Vagina (tissue), 2 donors: ENCODE results near the gene TIMM44. TPM values are rescaled to one million over a fixed set of nuclear protein-coding genes. Genes with fewer than 3 reads are reported as not detected.

Experiments
- DNase-seq, 2 donors: peaks; one replicate each; pipeline ENCODE4 v3.0.0-alpha.2; 2017; ENCODE audit errors: extremely low spot score in 2 of 2
- H3K27ac ChIP-seq: fragments of 200-600 bp; sonication (generic); one replicate; pipeline ENCODE4 v1.5.1; 2019
- H3K27me3 ChIP-seq: fragments of 200-600 bp; sonication (generic); one replicate; pipeline ENCODE4 v1.5.1; 2019
- H3K36me3 ChIP-seq, 2 donors: fragments of 200-600 bp; sonication (generic); one replicate each; pipeline ENCODE4 v1.5.1; 2017 to 2019
- H3K4me1 ChIP-seq: fragments of 200-600 bp; sonication (generic); one replicate; pipeline ENCODE4 v1.5.1; 2019
- H3K4me3 ChIP-seq, 2 donors: fragments of 200-600 bp; sonication (generic); 1 replicate in 1 of 2; 2 replicates in 1 of 2; pipeline ENCODE4 v1.5.1; 2016 to 2019
- H3K9me3 ChIP-seq: fragments of 200-600 bp; sonication (generic); one replicate; pipeline ENCODE4 v1.5.1; 2019
- CTCF ChIP-seq, 3 experiments: fragments of 450-650 bp in 2 of 3; fragments of 200-600 bp in 1 of 3; sonication (generic) in 1 of 3; IDR thresholded peaks; one replicate each; pipeline ENCODE4 v1.5.1; 2017 to 2019; ENCODE audit warnings: antibody characterized with exemption in 3 of 3, mild to moderate bottlenecking in 2 of 3, moderate library complexity in 2 of 3
- POLR2A ChIP-seq, 2 donors: fragments of 450-650 bp; IDR thresholded peaks; one replicate each; pipeline ENCODE4 v1.6.1; 2017; ENCODE audit warnings: antibody characterized with exemption in 2 of 2, mild to moderate bottlenecking in 2 of 2, moderate library complexity in 2 of 2
- POLR2AphosphoS5 ChIP-seq, 2 donors: sonication (generic); formaldehyde crosslinking; IDR thresholded peaks; one replicate each; pipeline ENCODE4 v1.9.0; 2017; ENCODE audit warnings: antibody characterized with exemption in 2 of 2, mild to moderate bottlenecking in 2 of 2, low read depth in 1 of 2; ENCODE audit not compliant: insufficient read depth in 1 of 2
- intact Hi-C: fragments of 100-400 bp; cut with DNase I; formaldehyde crosslinking; loops from one replicate; pipeline ENCODE4 v1.15.1; 2023
- total RNA-seq: library from RNA; depleted of rRNA; stranded (reverse); fragments of >200 nt; gene quantifications from one replicate; pipeline ENCODE4 v1.2.3, GENCODE V29; 2016

TIMM44 gene
- total RNA-seq, 1 donor from 2014 or later: 76.1 TPM

DNA sequence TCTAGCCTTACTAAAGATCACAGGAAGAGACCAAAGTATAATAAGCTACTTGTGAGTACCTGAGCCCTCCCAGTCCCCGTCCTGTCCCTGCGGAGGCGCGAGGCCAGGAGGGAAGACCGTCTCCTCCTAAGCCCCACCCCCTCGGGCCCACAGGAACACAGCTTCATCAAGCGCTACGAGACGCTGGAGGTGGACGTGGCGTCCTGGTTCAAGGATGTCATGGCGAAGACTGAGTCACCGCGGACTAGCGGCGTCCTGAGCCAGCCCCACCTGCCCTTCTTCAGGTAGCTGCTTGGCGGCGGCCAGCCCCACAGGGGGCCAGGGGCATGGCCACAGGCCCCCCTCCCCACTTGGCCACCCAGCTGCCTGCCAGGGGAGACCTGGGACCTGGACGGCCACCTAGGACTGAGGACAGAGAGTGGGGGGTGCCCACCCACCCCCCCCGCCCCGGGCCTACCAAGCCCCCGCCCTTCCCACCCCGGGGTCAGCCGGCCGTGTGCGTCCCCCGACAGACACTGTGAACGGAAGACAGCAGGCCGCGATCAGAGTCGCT, 31.2 kb downstream of the TIMM44 start:
- peaks cover 30% of the 10 kb centered on the region for H3K4me1 ChIP-seq
- H3K27me3 ChIP-seq: no peaks in the 10 kb centered on the region
- TF ChIP-seq POLR2A (IDR thresholded peaks at IDR 0.05): no peak
- no peak for TF ChIP-seq POLR2AphosphoS5 (IDR thresholded peaks at IDR 0.05; ENCODE audit: insufficient read depth in 1 of 2, low read depth in 1 of 2)
- TF ChIP-seq CTCF (IDR thresholded peaks at IDR 0.05): no peak
- no peaks in the 10 kb centered on the region for H3K9me3 ChIP-seq
- intact Hi-C loops: loop anchor here (10.0 kb wide), 1 partner anchor 93 kb away; the partner anchor contains the start of gene ELAVL1
- H3K36me3 ChIP-seq: peaks cover 0 to 41% of the 10 kb centered on the region in 2 donors
- no peak overlapping the region for H3K4me3 ChIP-seq
- no peak for DNase-seq
- H3K27ac ChIP-seq: no peak overlapping the region

- Histone ChIP-seq H3K4me3 (no peak overlapping the region), H3K9me3 (no peaks in the 10 kb centered on the region), H3K36me3 (peaks cover 0 to 41% of the 10 kb centered on the region in 2 donors), H3K4me1 (peaks cover 31% of the 10 kb centered on the region), H3K27me3 (no peaks in the 10 kb centered on the region), H3K27ac (no peak overlapping the region)
- DNase-seq: no peak
- intact Hi-C loops: loop anchor here (10.0 kb wide), 1 partner anchor 93 kb away; the partner anchor contains the start of gene ELAVL1
- TF ChIP-seq POLR2A (IDR thresholded peaks at IDR 0.05): no peak
- TF ChIP-seq CTCF (IDR thresholded peaks at IDR 0.05): no peak
- TF ChIP-seq POLR2AphosphoS5 (IDR thresholded peaks at IDR 0.05; ENCODE audit: insufficient read depth in 1 of 2, low read depth in 1 of 2): no peak
Measured at GRCh38 chr19:7911508-7912143, 31.8 kb downstream of the TIMM44 start.

- TF ChIP-seq CTCF (IDR thresholded peaks at IDR 0.05) (no peak), POLR2AphosphoS5 (IDR thresholded peaks at IDR 0.05; ENCODE audit: insufficient read depth in 1 of 2, low read depth in 1 of 2) (no peak), POLR2A (IDR thresholded peaks at IDR 0.05) (no peak)
- H3K27ac ChIP-seq: no peak overlapping the region
- H3K9me3 ChIP-seq: no peaks in the 10 kb centered on the region
- peaks cover 32% of the 10 kb centered on the region for H3K4me1 ChIP-seq
- H3K4me3 ChIP-seq: no peak overlapping the region
- no peak for DNase-seq
- intact Hi-C loops: loop anchor here (10.0 kb wide), 1 partner anchor 94 kb away; the partner anchor contains the start of gene ELAVL1
- no peaks in the 10 kb centered on the region for H3K27me3 ChIP-seq
- H3K36me3 ChIP-seq: peaks cover 0 to 50% of the 10 kb centered on the region in 2 donors
Measured at GRCh38 chr19:7910321-7911161, 32.9 kb downstream of the TIMM44 start.

DNA sequence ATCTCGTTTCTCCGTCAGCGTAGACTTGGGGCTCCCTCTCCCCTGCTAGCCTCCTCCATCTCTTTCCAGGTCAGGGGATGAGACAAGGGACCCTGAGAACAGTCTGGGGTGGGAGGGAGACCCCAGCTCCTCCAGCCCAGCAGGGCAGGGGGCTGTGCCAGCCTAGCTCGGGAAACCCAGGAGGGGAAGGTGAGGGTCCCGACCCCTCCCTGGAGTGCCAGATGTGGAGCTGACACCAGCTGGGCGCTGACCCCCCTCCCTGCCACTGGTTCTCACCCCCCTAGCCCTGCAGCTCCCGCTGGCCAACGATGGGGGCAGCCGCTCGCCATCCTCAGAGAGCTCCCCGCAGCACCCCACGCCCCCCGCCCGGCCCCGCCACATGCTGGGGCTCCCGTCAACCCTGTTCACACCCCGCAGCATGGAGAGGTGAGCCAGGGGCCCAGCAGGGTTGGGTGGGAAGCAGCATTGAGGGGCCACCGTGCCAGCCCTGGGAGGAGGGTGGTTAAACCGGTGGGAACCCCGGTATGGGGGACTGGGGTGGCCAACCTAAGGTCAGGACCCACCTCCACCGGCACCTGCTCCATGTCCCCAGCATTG, 33.9 kb downstream of the TIMM44 start:
- H3K4me1 ChIP-seq: peaks cover 40% of the 10 kb centered on the region

More for the DNA sequence above, 33.9 kb downstream of the TIMM44 start:
- Histone ChIP-seq H3K9me3 (no peaks in the 10 kb centered on the region), H3K36me3 (peaks cover 0 to 50% of the 10 kb centered on the region in 2 donors), H3K27ac (no peak overlapping the region), H3K4me3 (no peak overlapping the region), H3K27me3 (no peaks in the 10 kb centered on the region)
- no peak for DNase-seq
- intact Hi-C loops: loop anchor here (10.0 kb wide), 1 partner anchor 95 kb away; the partner anchor contains the start of gene ELAVL1
- TF ChIP-seq POLR2A (IDR thresholded peaks at IDR 0.05) (no peak), POLR2AphosphoS5 (IDR thresholded peaks at IDR 0.05; ENCODE audit: insufficient read depth in 1 of 2, low read depth in 1 of 2) (no peak), CTCF (IDR thresholded peaks at IDR 0.05) (no peak)
